Transverse colon (tissue), 4 donors: ENCODE results near the gene CHCHD3. TPM values are rescaled to one million over a fixed set of nuclear protein-coding genes. Genes with fewer than 3 reads are reported as not detected.

Experiments used
- DNase-seq: peaks from one replicate; pipeline ENCODE4 v3.0.0-alpha.2; 2019
- H3K27ac ChIP-seq, 4 donors: fragments of 200-600 bp; sonication (generic); 2 replicates each; pipeline ENCODE4 v1.5.1; 2016 to 2018; ENCODE audit warnings: inconsistent platforms in 4 of 4
- H3K27me3 ChIP-seq: fragments of 200-600 bp; sonication (generic); 2 replicates; pipeline ENCODE4 v1.5.1; 2017; ENCODE audit warnings: inconsistent platforms
- H3K36me3 ChIP-seq, 4 donors: fragments of 200-600 bp; sonication (generic); 2 replicates each; pipeline ENCODE4 v1.5.1; 2017 to 2019; ENCODE audit warnings: inconsistent platforms in 4 of 4
- H3K4me1 ChIP-seq, 4 donors: fragments of 200-600 bp; sonication (generic); 2 replicates each; pipeline ENCODE4 v1.5.1; 2017 to 2020; ENCODE audit warnings: inconsistent platforms in 4 of 4
- H3K4me3 ChIP-seq, 4 donors: fragments of 200-600 bp; sonication (generic); 1 replicate in 1 of 4; 2 replicates in 3 of 4; pipeline versions ENCODE4 v1.5.1 to v1.6.1; 2017 to 2019; ENCODE audit warnings: inconsistent platforms in 4 of 4
- H3K9me3 ChIP-seq, 2 donors: fragments of 200-600 bp; sonication (generic); 2 replicates each; pipeline ENCODE4 v1.5.1; 2017 to 2019; ENCODE audit warnings: inconsistent platforms in 2 of 2
- CTCF ChIP-seq, 5 experiments: fragments of 200-600 bp in 3 of 5; fragments of 450-650 bp in 2 of 5; sonication (generic) in 3 of 5; IDR thresholded peaks; 1 replicate in 2 of 5; 2 replicates in 3 of 5; pipeline ENCODE4 v1.5.1; 2016 to 2017; ENCODE audit warnings: antibody characterized with exemption in 5 of 5, inconsistent platforms in 3 of 5, mild to moderate bottlenecking in 2 of 5, moderate library complexity in 1 of 5
- EP300 ChIP-seq: sonication (generic); formaldehyde crosslinking; IDR thresholded peaks from one replicate; pipeline ENCODE4 v1.6.1; 2017; ENCODE audit warnings: antibody characterized with exemption, low read depth
- POLR2A ChIP-seq: fragments of 450-650 bp; IDR thresholded peaks from one replicate; pipeline ENCODE4 v1.6.1; 2016; ENCODE audit warnings: antibody characterized with exemption, mild to moderate bottlenecking, moderate library complexity
- POLR2AphosphoS5 ChIP-seq, 3 donors: sonication (generic); formaldehyde crosslinking; IDR thresholded peaks; one replicate each; pipeline ENCODE4 v1.6.1; 2016; ENCODE audit warnings: antibody characterized with exemption in 3 of 3
- WGBS, 2 donors: methylation state at CpG; one replicate each; pipeline ENCODE4 v1.1.5; 2018; ENCODE audit warnings: low coverage in 1 of 2; 5-methylcytosine and 5-hydroxymethylcytosine counted together
- in situ Hi-C, 4 donors: fragments of 200-750 bp; cut with MboI; loops; one replicate each; pipeline versions ENCODE4 v1.15.0 to v1.15.1; 2017; ENCODE audit warnings: low sequenced_read_pairs in 3 of 4, low pct_ligation_motif_present in 1 of 4, low pct_unique_long_range_greater_than_20kb in 1 of 4
- intact Hi-C: fragments of 100-400 bp; cut with DNase I; formaldehyde crosslinking; loops from one replicate; pipeline ENCODE4 v1.15.1; 2023; ENCODE audit warnings: low total_unique reads
- total RNA-seq, 4 donors: library from RNA; depleted of rRNA; stranded (reverse); fragments of >200 nt; gene quantifications; one replicate each; pipeline ENCODE4 v1.1.0, GENCODE V29; 2016

Gene CHCHD3
- total RNA-seq, 4 donors from 2014 or later, result 49.4 to 78.1 (median 52.9) TPM

- H3K27ac ChIP-seq, result no peak overlapping the region
- no peaks in the 10 kb centered on the region for H3K36me3 ChIP-seq
- no peaks in the 10 kb centered on the region for H3K4me1 ChIP-seq
- intact Hi-C loops, result loop anchor here (5.0 kb wide), 1 partner anchor 876 kb away; no protein-coding TSS in a partner anchor
- TF ChIP-seq POLR2A, result no peak
- no peak for TF ChIP-seq EP300
- no peak for TF ChIP-seq POLR2AphosphoS5 (IDR thresholded peaks at IDR 0.05)
- no peak for TF ChIP-seq CTCF (IDR thresholded peaks at IDR 0.05)
- no peaks in the 10 kb centered on the region for H3K9me3 ChIP-seq
- no peak for DNase-seq
- H3K27me3 ChIP-seq, result no peaks in the 10 kb centered on the region
- in situ Hi-C loops, result no loop called here
- 82 to 93% methylated on average over 5 of the region's 5 CpGs for WGBS, 2 donors
- H3K4me3 ChIP-seq, result no peak overlapping the region
Observed at GRCh38 chr7:132776048-132776620, 305.8 kb downstream of the CHCHD3 start.

DNA sequence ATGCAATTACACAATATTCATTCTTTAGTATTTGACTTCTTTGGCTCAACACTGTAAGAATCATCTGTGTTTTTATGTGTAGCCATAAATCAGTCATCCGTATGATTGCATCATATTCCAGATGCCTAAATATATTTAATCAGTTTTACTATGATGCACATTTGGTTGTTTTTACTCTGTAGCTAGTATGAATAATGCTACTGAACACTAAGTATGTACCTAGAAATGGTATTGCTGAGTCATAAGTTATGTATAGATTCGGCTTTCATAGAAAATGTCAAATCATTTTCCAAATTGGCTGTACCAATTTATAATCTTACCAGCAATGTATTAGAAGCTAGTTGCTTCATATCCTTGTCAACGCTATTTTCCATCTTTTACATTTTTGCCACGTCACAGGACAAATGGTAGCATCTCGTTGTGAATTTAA is 308.3 kb downstream of the CHCHD3 start:
- no peaks in the 10 kb centered on the region for H3K27me3 ChIP-seq
- H3K4me1 ChIP-seq, result no peaks in the 10 kb centered on the region
- WGBS, 2 donors, result 64 to 66% methylated on average over 5 of the region's 5 CpGs
- peaks cover 0 to 4% of the 10 kb centered on the region in 2 donors for H3K9me3 ChIP-seq
- in situ Hi-C loops, result no loop called here
- no peak for TF ChIP-seq CTCF (IDR thresholded peaks at IDR 0.05)
- no peak for DNase-seq
- no peak overlapping the region for H3K27ac ChIP-seq
- intact Hi-C loops, result no loop called here
- H3K36me3 ChIP-seq, result no peaks in the 10 kb centered on the region
- H3K4me3 ChIP-seq, result no peak overlapping the region

GRCh38 chr7:132771301-132771730 is 310.6 kb downstream of the CHCHD3 start:
- Histone ChIP-seq H3K27ac (no peak overlapping the region), H3K4me3 (no peak overlapping the region), H3K36me3 (no peaks in the 10 kb centered on the region), H3K4me1 (no peaks in the 10 kb centered on the region), H3K9me3 (peaks cover 0 to 4% of the 10 kb centered on the region in 2 donors), H3K27me3 (no peaks in the 10 kb centered on the region)
- 40 to 62% methylated on average over 1 to 6 of the region's 6 CpGs for WGBS, 2 donors
- intact Hi-C loops (no loop called here), in situ Hi-C loops (no loop called here)
- no peak for DNase-seq
- TF ChIP-seq CTCF (IDR thresholded peaks at IDR 0.05), result no peak
- no peak for TF ChIP-seq POLR2A
- TF ChIP-seq EP300, result no peak
- TF ChIP-seq POLR2AphosphoS5 (IDR thresholded peaks at IDR 0.05), result no peak

DNA sequence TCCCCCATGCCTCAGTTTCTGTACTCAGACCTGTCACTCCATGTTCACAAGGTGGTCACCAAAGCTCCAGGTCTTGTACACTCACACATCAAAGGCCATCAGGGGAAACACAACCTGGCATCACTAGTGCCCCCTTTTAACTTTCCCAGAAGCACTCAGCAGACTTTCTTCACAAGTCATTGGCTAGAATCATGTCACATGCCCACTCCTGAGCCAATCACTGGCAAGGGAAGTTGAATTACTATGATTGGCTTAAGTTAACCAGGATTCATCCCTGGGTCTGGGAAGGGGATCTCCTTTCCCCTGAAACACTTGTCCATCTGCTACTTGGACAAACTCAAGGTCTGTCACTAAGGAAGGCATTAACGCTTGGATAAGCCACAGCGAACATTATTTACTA is 311.8 kb downstream of the CHCHD3 start:
- no peak overlapping the region for H3K27ac ChIP-seq
- no peak for DNase-seq
- H3K4me1 ChIP-seq, result no peaks in the 10 kb centered on the region
- in situ Hi-C loops (no loop called here), intact Hi-C loops (no loop called here)
- H3K27me3 ChIP-seq, result no peaks in the 10 kb centered on the region
- peaks cover 0 to 4% of the 10 kb centered on the region in 2 donors for H3K9me3 ChIP-seq
- no peak overlapping the region for H3K4me3 ChIP-seq
- TF ChIP-seq EP300 (no peak), POLR2AphosphoS5 (IDR thresholded peaks at IDR 0.05) (no peak), CTCF (IDR thresholded peaks at IDR 0.05) (no peak), POLR2A (no peak)
- 85% methylated on average over 2 of the region's 2 CpGs; no CpG with 5 or more reads in 1 of the 2 donors for WGBS, 2 donors
- no peaks in the 10 kb centered on the region for H3K36me3 ChIP-seq
